ENCODE results near the gene FAM13A.

GRCh38 chr4:88949605-88950004 lies 107.4 kb downstream of the FAM13A start:
- TF ChIP-seq CTCF (IDR thresholded peaks at IDR 0.05; ENCODE audit: insufficient read depth, low read length) (no peak), POLR2AphosphoS5 (IDR thresholded peaks at IDR 0.05; ENCODE audit: low read depth) (no peak), REST (IDR thresholded peaks at IDR 0.05; ENCODE audit: insufficient replicate concordance, low read depth) (no peak), GABPA (IDR thresholded peaks at IDR 0.05; ENCODE audit: low read depth) (no peak), SPI1 (IDR thresholded peaks at IDR 0.05; ENCODE audit: borderline replicate concordance, low read depth) (no peak)

Measured in HL-60 (cell line).